DND-41 (cell line): ENCODE data around the gene AGAP1.

Experiments used
- CTCF ChIP-seq: IDR thresholded peaks from 2 replicates; pipeline ENCODE4 v1.5.1; 2012; ENCODE audit warnings: borderline replicate concordance, low read length, moderate library complexity, mild to moderate bottlenecking; ENCODE audit not compliant: poor library complexity, severe bottlenecking; ENCODE audit errors: extremely low read depth
- EZH2 ChIP-seq: IDR thresholded peaks from 3 replicates; pipeline ENCODE4 v1.6.1; 2012; ENCODE audit warnings: borderline replicate concordance, low read depth, mild to moderate bottlenecking, moderate library complexity, low read length, inconsistent platforms; ENCODE audit not compliant: severe bottlenecking

DNA sequence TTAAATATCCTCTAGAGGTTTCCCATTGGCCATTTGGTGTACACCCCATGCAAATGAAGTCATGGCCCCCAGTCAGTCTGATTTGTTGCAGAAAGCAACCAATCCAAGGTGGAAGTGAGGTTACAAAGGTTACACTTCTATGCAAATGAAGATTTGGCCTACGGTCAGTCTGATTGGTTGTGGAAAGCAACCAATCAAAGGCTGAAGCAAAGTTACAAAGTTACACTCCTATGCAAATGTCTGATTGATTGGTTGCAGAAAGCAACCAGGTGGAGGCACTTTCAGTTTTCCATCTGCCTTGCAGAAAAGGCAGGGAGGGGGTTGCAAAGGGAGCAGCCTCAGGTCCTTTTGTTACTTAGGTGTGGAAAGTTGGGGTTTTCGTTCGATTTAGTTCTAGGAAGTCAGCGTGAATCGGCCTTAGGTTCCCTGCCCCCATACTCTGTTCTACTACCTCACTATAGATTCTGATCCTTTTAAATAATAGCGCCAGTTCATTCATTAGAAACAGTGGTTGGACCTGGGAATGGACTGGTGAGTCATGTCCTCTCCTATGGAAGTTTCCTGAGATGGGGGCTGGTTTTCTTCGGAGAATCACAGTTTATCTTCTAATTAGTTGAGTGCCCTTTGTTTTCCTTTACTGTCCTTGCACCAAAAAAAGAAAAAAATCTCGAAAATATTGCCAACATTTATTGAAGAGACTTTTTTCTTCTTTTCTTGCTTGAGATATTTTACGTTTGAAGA is 279.5 kb downstream of the AGAP1 start:
- TF ChIP-seq CTCF (no peak), EZH2 (no peak)
